ENCODE data around the gene HDLBP. TPM values are rescaled to one million over a fixed set of nuclear protein-coding genes. Genes with fewer than 3 reads are reported as not detected.

HDLBP gene
- total and polyA plus RNA-seq, 8 donors: 273 to 996 (median 749) TPM

GRCh38 chr2:241302759-241303651 is 12.5 kb downstream of the HDLBP start:
- Histone ChIP-seq H3K9me3 (no peaks in the 10 kb centered on the region), H3K4me3 (no peak overlapping the region), H3K27me3 (no peaks in the 10 kb centered on the region), H3K4me1 (peaks cover 24 to 39% (median 32%) of the 10 kb centered on the region in 3 donors), H3K27ac (peak overlapping the region in 2 of 4 donors; percentile 28 to 35), H3K36me3 (no peaks in the 10 kb centered on the region)
- peak; percentile 54 to 86 (median 68) for ATAC-seq
- intact Hi-C loops (cut with DNase I): no loop called here
- FAIRE-seq: no peak
- DNase-seq: no peak
- TF ChIP-seq CTCF (IDR thresholded peaks at IDR 0.05): no peak
- WGBS, 2 donors: 25 to 26% methylated on average over 13 of the region's 13 CpGs

- WGBS, 2 donors: 64 to 67% methylated on average over 3 of the region's 3 CpGs
- Histone ChIP-seq H3K36me3 (no peaks in the 10 kb centered on the region), H3K9me3 (no peaks in the 10 kb centered on the region), H3K4me3 (no peak overlapping the region), H3K27ac (peak overlapping the region in 2 of 4 donors; percentile 2 to 35), H3K4me1 (peaks cover 24 to 34% (median 33%) of the 10 kb centered on the region in 3 donors), H3K27me3 (no peaks in the 10 kb centered on the region)
- FAIRE-seq (no peak), ATAC-seq (peak in 2 of 4 donors; percentile 15 to 21), DNase-seq (no peak)
- TF ChIP-seq CTCF (IDR thresholded peaks at IDR 0.05): no peak
- intact Hi-C loops (cut with DNase I): no loop called here
These were observed 13.4 kb downstream of the HDLBP start for GRCh38 chr2:241302083-241302482.

GRCh38 chr2:241300000-241300399 is 15.5 kb downstream of the HDLBP start:
- no peak for FAIRE-seq
- Histone ChIP-seq H3K4me3 (no peak overlapping the region), H3K27me3 (no peaks in the 10 kb centered on the region), H3K27ac (no peak overlapping the region), H3K4me1 (peaks cover 24 to 33% (median 32%) of the 10 kb centered on the region in 3 donors), H3K9me3 (no peaks in the 10 kb centered on the region), H3K36me3 (no peaks in the 10 kb centered on the region)
- no peak for ATAC-seq
- no peak for DNase-seq
- no peak for TF ChIP-seq CTCF (IDR thresholded peaks at IDR 0.05)
- WGBS, 2 donors: 79 to 83% methylated on average over 12 of the region's 12 CpGs
- intact Hi-C loops (cut with DNase I): no loop called here

GRCh38 chr2:241298673-241299072 is 16.8 kb downstream of the HDLBP start:
- H3K36me3 ChIP-seq: no peaks in the 10 kb centered on the region
- H3K27ac ChIP-seq: no peak overlapping the region
- H3K27me3 ChIP-seq: no peaks in the 10 kb centered on the region
- intact Hi-C loops (cut with DNase I): no loop called here
- WGBS, 2 donors: 90 to 97% methylated on average over 5 of the region's 5 CpGs
- FAIRE-seq (no peak), ATAC-seq (no peak), DNase-seq (no peak)
- no peaks in the 10 kb centered on the region for H3K9me3 ChIP-seq
- H3K4me1 ChIP-seq: peaks cover 20 to 29% (median 24%) of the 10 kb centered on the region in 3 donors
- no peak for TF ChIP-seq CTCF (IDR thresholded peaks at IDR 0.05)
- no peak overlapping the region for H3K4me3 ChIP-seq

- Histone ChIP-seq H3K4me1 (peaks cover under 1 to 14% (median 8%) of the 10 kb centered on the region in 3 donors), H3K36me3 (no peaks in the 10 kb centered on the region), H3K27me3 (no peaks in the 10 kb centered on the region), H3K27ac (no peak overlapping the region), H3K4me3 (no peak overlapping the region), H3K9me3 (no peaks in the 10 kb centered on the region)
- ATAC-seq (no peak), FAIRE-seq (no peak), DNase-seq (no peak)
- TF ChIP-seq CTCF (IDR thresholded peaks at IDR 0.05): no peak
- 90 to 92% methylated on average over 8 of the region's 8 CpGs for WGBS, 2 donors
- intact Hi-C loops (cut with DNase I): no loop called here
These were observed 18.7 kb downstream of the HDLBP start for GRCh38 chr2:241296767-241297166.

Measured in pancreas (tissue), 10 donors.